ENCODE data around the gene ATP11B.

DNA sequence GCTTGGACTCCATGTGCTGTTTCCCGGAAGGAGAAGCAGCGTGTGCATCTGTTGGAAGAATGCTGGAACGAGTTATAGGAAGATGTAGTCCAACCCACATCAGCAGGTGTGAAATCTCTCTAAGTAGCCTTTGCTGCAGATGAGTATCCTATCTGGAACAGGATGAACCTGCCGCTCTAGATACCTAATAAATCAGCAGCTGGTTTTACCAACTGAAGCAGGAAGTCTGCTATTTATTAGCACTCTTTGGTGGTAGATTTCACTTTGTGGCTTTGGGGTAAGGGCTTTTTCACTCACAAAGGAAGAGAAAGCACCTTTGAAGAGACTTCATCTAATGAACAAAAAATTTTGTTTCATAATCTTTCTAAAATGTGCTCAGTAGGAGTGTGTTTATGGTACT is 120.6 kb downstream of the ATP11B start:
- TF ChIP-seq, protein P1, sequence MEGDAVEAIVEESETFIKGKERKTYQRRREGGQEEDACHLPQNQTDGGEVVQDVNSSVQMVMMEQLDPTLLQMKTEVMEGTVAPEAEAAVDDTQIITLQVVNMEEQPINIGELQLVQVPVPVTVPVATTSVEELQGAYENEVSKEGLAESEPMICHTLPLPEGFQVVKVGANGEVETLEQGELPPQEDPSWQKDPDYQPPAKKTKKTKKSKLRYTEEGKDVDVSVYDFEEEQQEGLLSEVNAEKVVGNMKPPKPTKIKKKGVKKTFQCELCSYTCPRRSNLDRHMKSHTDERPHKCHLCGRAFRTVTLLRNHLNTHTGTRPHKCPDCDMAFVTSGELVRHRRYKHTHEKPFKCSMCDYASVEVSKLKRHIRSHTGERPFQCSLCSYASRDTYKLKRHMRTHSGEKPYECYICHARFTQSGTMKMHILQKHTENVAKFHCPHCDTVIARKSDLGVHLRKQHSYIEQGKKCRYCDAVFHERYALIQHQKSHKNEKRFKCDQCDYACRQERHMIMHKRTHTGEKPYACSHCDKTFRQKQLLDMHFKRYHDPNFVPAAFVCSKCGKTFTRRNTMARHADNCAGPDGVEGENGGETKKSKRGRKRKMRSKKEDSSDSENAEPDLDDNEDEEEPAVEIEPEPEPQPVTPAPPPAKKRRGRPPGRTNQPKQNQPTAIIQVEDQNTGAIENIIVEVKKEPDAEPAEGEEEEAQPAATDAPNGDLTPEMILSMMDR (IDR thresholded peaks at IDR 0.05; ENCODE audit: low read depth, low read length) = no peak
- TF ChIP-seq POLR2A (IDR thresholded peaks at IDR 0.05; ENCODE audit: extremely low read depth, insufficient read length) = no peak
- TF ChIP-seq, protein P2, sequence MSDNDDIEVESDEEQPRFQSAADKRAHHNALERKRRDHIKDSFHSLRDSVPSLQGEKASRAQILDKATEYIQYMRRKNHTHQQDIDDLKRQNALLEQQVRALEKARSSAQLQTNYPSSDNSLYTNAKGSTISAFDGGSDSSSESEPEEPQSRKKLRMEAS (IDR thresholded peaks at IDR 0.05; ENCODE audit: low read depth, low read length) = no peak
